Suprapubic skin (tissue), 4 donors: Measurements from ENCODE around the gene SKOR2. TPM values are rescaled to one million over a fixed set of nuclear protein-coding genes. Genes with fewer than 3 reads are reported as not detected.

Experiments used
- DNase-seq, 2 donors: peaks; one replicate each; pipeline ENCODE4 v3.0.0-alpha.2; 2019; ENCODE audit warnings: low spot score in 2 of 2
- H3K27ac ChIP-seq: fragments of 200-600 bp; sonication (generic); one replicate; pipeline ENCODE4 v1.5.1; 2019
- H3K27me3 ChIP-seq: fragments of 200-600 bp; sonication (generic); one replicate; pipeline ENCODE4 v1.5.1; 2019
- H3K36me3 ChIP-seq: fragments of 200-600 bp; sonication (generic); one replicate; pipeline ENCODE4 v1.5.1; 2019
- H3K4me1 ChIP-seq: fragments of 200-600 bp; sonication (generic); one replicate; pipeline ENCODE4 v1.5.1; 2019
- H3K4me3 ChIP-seq: fragments of 200-600 bp; sonication (generic); one replicate; pipeline ENCODE4 v1.5.1; 2019; ENCODE audit warnings: mild to moderate bottlenecking
- H3K9me3 ChIP-seq: fragments of 200-600 bp; sonication (generic); one replicate; pipeline ENCODE4 v1.5.1; 2019
- EP300 ChIP-seq: sonication (generic); formaldehyde crosslinking; IDR thresholded peaks from one replicate; pipeline ENCODE4 v1.6.1; 2017; ENCODE audit warnings: antibody characterized with exemption
- POLR2A ChIP-seq, 2 donors: fragments of 450-650 bp; IDR thresholded peaks; one replicate each; pipeline ENCODE4 v1.6.1; 2017; ENCODE audit warnings: antibody characterized with exemption in 2 of 2, mild to moderate bottlenecking in 2 of 2, moderate library complexity in 2 of 2
- POLR2AphosphoS5 ChIP-seq, 3 donors: sonication (generic); formaldehyde crosslinking; IDR thresholded peaks; one replicate each; pipeline ENCODE4 v1.6.1; 2017; ENCODE audit warnings: antibody characterized with exemption in 3 of 3
- WGBS: methylation state at CpG from one replicate; pipeline ENCODE4 v1.1.5; 2018; 5-methylcytosine and 5-hydroxymethylcytosine counted together
- total RNA-seq, 4 donors: library from RNA; depleted of rRNA; stranded (reverse); fragments of >200 nt; gene quantifications; one replicate each; pipeline ENCODE4 v1.1.0, GENCODE V29; 2016
- TF ChIP-seq, protein P1 (sequence below), 2 donors: fragments of 200-600 bp in 1 of 2; fragments of 450-650 bp in 1 of 2; sonication (generic) in 1 of 2; IDR thresholded peaks; one replicate each; pipeline ENCODE4 v1.5.1; 2016 to 2019; ENCODE audit warnings: antibody characterized with exemption in 2 of 2, mild to moderate bottlenecking in 1 of 2, moderate library complexity in 1 of 2

Gene SKOR2, protein sequence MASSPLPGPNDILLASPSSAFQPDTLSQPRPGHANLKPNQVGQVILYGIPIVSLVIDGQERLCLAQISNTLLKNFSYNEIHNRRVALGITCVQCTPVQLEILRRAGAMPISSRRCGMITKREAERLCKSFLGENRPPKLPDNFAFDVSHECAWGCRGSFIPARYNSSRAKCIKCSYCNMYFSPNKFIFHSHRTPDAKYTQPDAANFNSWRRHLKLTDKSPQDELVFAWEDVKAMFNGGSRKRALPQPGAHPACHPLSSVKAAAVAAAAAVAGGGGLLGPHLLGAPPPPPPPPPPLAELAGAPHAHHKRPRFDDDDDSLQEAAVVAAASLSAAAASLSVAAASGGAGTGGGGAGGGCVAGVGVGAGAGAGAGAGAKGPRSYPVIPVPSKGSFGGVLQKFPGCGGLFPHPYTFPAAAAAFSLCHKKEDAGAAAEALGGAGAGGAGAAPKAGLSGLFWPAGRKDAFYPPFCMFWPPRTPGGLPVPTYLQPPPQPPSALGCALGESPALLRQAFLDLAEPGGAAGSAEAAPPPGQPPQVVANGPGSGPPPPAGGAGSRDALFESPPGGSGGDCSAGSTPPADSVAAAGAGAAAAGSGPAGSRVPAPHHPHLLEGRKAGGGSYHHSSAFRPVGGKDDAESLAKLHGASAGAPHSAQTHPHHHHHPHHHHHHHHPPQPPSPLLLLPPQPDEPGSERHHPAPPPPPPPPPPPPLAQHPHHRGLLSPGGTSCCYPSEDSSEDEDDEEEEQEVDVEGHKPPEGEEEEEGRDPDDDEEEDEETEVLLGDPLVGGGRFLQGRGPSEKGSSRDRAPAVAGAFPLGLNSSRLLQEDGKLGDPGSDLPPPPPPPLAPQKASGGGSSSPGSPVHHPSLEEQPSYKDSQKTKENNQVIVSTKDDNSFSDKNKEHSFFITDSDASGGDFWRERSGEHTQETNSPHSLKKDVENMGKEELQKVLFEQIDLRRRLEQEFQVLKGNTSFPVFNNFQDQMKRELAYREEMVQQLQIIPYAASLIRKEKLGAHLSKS
- total RNA-seq: not detected

DNA sequence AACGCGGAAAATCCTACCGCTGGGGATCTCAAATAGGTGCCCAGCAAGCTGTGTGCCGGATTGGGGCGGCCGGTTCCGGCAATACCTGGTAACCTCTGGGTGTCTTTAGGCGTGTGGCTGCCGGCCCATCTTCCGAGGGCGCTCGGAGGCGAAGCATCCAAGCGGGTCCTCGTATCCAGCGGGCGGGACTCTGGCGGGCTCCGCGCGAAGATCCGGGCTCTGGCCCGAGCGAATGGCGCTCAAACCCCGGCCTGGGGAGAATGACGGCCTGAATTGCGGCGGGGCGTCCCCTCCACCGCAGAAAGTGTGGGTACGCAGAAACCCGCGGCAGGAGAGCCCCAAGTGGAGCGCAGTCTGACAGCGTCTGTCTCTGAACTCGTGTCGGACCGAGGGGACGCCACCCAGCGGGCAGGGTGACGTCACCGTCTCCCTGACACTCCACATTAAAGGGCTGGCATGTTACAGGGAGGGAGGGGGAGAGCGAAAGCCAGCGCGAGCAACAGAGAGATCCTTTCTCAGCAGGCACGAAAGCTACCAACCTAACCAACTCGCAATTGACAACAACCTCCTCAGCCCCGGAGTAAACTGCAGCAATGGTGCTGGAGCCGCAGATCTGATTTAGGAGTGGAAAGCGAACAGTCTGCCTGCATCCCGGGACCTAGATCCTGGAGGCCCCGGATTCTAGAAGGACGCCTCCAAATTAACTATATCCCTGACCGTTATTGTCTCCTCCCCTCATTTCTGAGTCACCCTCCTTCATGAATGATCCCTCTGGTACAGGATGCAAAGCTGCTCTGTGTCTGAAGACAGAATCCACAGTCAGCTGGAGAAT, at the start of gene SKOR2:
Gene SKOR2, minus strand, starts transcription at position 372 of the 832 bp plus-strand sequence. CDS start 2,477 bp downstream, outside the sequence.
- H3K9me3 ChIP-seq: no peaks in the 10 kb centered on the region
- 2% methylated on average over 31 of the region's 55 CpGs for WGBS
- H3K4me3 ChIP-seq: no peak within 1 kb of the TSS
- no peaks in the 10 kb centered on the region for H3K36me3 ChIP-seq
- TF ChIP-seq POLR2AphosphoS5 (IDR thresholded peaks at IDR 0.05) (no peak), EP300 (no peak), POLR2A (IDR thresholded peaks at IDR 0.05) (no peak)
- TF ChIP-seq, protein P1, sequence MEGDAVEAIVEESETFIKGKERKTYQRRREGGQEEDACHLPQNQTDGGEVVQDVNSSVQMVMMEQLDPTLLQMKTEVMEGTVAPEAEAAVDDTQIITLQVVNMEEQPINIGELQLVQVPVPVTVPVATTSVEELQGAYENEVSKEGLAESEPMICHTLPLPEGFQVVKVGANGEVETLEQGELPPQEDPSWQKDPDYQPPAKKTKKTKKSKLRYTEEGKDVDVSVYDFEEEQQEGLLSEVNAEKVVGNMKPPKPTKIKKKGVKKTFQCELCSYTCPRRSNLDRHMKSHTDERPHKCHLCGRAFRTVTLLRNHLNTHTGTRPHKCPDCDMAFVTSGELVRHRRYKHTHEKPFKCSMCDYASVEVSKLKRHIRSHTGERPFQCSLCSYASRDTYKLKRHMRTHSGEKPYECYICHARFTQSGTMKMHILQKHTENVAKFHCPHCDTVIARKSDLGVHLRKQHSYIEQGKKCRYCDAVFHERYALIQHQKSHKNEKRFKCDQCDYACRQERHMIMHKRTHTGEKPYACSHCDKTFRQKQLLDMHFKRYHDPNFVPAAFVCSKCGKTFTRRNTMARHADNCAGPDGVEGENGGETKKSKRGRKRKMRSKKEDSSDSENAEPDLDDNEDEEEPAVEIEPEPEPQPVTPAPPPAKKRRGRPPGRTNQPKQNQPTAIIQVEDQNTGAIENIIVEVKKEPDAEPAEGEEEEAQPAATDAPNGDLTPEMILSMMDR (IDR thresholded peaks at IDR 0.05): no peak
- peaks cover 15% of the 10 kb centered on the region for H3K4me1 ChIP-seq
- H3K27me3 ChIP-seq: peaks cover 100% of the 10 kb centered on the region
- H3K27ac ChIP-seq: no peak within 1 kb of the TSS
- no peak for DNase-seq

DNA sequence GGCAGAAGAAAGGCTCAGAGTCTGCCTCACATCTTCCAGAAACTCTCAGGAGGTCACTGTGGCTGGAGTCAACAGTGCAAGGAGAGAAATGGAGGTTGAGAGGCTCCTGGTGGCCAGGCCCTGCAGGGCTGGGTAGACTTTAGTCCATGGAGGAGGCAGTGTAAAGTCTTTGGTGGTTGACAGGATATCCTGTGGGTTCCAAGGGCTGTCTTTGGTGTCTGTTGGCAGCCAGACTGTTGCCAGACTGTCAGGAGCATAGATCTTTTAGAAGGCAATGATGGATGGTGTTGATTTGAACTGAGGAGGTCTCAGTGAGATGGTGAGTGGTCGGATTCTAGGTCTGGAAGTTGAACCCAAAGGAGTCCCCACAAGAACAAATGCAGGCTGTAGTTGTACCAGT, 45.0 kb upstream of the SKOR2 start:
- TF ChIP-seq POLR2AphosphoS5 (IDR thresholded peaks at IDR 0.05) (no peak), EP300 (no peak), POLR2A (IDR thresholded peaks at IDR 0.05) (no peak)
- TF ChIP-seq, protein P1 (IDR thresholded peaks at IDR 0.05): no peak
- Histone ChIP-seq H3K27ac (no peak overlapping the region), H3K27me3 (peaks cover 3% of the 10 kb centered on the region), H3K4me3 (no peak overlapping the region), H3K4me1 (no peaks in the 10 kb centered on the region), H3K36me3 (no peaks in the 10 kb centered on the region), H3K9me3 (peaks cover 4% of the 10 kb centered on the region)
- WGBS: 53% methylated on average over 1 of the region's 1 CpG
- no peak for DNase-seq

DNA sequence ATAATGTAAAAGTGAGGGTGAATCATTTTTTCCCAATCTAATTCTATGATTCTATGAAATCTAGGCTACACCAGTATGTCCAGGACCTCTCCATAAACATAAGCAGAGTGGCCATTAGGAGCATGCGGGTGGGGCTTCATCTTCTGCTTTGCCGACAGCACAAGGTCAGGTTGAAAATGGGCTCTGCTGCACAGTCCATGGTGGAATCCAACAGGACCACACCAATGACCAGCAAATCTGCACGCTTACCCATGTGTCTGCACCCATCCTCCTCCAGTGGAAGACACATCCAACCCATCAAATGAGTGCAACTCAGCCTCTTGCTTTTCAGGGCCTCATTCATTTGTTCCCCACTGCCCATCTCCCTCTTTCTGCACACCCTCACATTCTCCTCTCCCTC, 43.3 kb upstream of the SKOR2 start:
- no peak overlapping the region for H3K27ac ChIP-seq
- H3K4me1 ChIP-seq: no peaks in the 10 kb centered on the region
- H3K9me3 ChIP-seq: peaks cover 4% of the 10 kb centered on the region
- TF ChIP-seq POLR2AphosphoS5 (IDR thresholded peaks at IDR 0.05) (no peak), POLR2A (IDR thresholded peaks at IDR 0.05) (no peak), EP300 (no peak)
- TF ChIP-seq, protein P1 (IDR thresholded peaks at IDR 0.05): no peak
- 97% methylated on average over 3 of the region's 3 CpGs for WGBS
- H3K4me3 ChIP-seq: no peak overlapping the region
- H3K27me3 ChIP-seq: peaks cover 6% of the 10 kb centered on the region
- no peaks in the 10 kb centered on the region for H3K36me3 ChIP-seq
- DNase-seq: no peak

DNA sequence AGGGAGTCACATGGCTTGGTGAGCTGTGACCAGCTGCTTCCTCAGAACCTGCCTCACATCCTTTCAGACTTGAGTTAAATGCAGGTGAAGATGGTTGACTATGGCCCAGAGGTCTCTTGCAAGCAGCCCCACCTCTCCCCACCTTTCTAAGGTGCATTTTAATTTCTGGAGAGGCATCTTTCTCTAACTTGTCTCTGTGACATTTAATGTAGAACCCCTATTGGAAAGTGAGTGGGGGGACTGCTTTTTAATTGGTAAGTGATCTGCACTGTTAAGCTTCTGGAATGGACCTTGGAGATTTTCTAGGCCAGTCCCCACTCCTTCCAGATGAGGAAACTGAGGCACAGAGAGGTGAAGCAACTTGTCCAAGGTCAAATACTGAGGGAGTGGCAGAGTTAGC, 37.3 kb upstream of the SKOR2 start:
- DNase-seq: no peak
- Histone ChIP-seq H3K9me3 (no peaks in the 10 kb centered on the region), H3K4me3 (no peak overlapping the region), H3K27ac (no peak overlapping the region), H3K4me1 (no peaks in the 10 kb centered on the region), H3K36me3 (no peaks in the 10 kb centered on the region), H3K27me3 (peaks cover 10% of the 10 kb centered on the region)
- no peak for TF ChIP-seq EP300
- TF ChIP-seq POLR2AphosphoS5 (IDR thresholded peaks at IDR 0.05): no peak
- TF ChIP-seq, protein P1 (IDR thresholded peaks at IDR 0.05): no peak
- TF ChIP-seq POLR2A (IDR thresholded peaks at IDR 0.05): no peak
